Measurements from ENCODE around the gene VWF. TPM values are rescaled to one million over a fixed set of nuclear protein-coding genes. Genes with fewer than 3 reads are reported as not detected.

VWF gene
- total RNA-seq, 6 donors from 2014 or later: 292 to 543 (median 360) TPM

DNA sequence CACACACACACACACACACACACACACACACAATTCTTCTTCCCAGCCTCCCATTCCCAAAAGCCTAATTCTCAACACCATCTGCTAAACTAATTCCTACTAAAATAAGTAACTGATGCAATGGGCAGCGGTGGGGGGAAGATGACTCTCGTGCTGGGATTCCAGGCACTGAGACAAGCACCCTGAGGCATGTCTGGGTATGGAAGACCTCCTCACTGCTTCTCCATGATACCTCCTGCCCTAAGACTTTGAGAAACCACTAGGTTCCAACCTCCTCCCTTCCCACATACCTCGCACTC, 789 bp upstream of the VWF start:
- H3K27ac ChIP-seq: peak overlapping the region; percentile 75 to 93 (median 82)
- H3K27me3 ChIP-seq: no peaks in the 10 kb centered on the region
- DNase-seq: no peak
- H3K36me3 ChIP-seq: no peaks in the 10 kb centered on the region
- no peaks in the 10 kb centered on the region for H3K9me3 ChIP-seq
- no peak for ATAC-seq (ENCODE audit: low FRiP score in 2 of 2)
- H3K4me1 ChIP-seq: no peaks in the 10 kb centered on the region
- H3K4me3 ChIP-seq: no peak overlapping the region
- TF ChIP-seq POLR2AphosphoS5 (IDR thresholded peaks at IDR 0.05) (no peak), EP300 (IDR thresholded peaks at IDR 0.05) (no peak), POLR2A (IDR thresholded peaks at IDR 0.05) (no peak)
- TF ChIP-seq, protein P1, sequence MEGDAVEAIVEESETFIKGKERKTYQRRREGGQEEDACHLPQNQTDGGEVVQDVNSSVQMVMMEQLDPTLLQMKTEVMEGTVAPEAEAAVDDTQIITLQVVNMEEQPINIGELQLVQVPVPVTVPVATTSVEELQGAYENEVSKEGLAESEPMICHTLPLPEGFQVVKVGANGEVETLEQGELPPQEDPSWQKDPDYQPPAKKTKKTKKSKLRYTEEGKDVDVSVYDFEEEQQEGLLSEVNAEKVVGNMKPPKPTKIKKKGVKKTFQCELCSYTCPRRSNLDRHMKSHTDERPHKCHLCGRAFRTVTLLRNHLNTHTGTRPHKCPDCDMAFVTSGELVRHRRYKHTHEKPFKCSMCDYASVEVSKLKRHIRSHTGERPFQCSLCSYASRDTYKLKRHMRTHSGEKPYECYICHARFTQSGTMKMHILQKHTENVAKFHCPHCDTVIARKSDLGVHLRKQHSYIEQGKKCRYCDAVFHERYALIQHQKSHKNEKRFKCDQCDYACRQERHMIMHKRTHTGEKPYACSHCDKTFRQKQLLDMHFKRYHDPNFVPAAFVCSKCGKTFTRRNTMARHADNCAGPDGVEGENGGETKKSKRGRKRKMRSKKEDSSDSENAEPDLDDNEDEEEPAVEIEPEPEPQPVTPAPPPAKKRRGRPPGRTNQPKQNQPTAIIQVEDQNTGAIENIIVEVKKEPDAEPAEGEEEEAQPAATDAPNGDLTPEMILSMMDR (IDR thresholded peaks at IDR 0.05): no peak
- 78 to 85% methylated on average over 3 of the region's 3 CpGs for WGBS, 2 donors

DNA sequence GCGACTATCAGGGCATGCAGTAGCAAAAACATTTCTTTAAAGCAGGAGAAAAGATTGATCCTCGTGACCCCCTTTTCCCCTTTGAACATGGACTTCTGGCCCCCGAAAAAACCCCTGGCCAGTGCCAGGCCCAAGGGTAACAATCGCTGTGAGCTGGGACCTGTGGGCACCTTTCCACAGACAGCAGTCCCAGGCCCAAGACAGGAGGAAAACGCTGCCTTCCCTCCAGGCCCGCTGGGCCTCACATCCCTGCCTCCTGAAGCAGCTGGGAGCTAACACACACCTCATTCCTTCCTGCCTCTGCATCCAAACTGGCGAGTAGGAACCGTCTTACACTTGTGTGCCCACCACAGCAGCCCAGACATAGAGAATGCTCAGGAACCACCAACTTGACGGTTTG, 1.2 kb downstream of the VWF start:
- DNase-seq: no peak
- Histone ChIP-seq H3K27me3 (no peaks in the 10 kb centered on the region), H3K4me3 (peak overlapping the region; percentile 7 to 43 (median 37)), H3K9me3 (no peaks in the 10 kb centered on the region), H3K4me1 (no peaks in the 10 kb centered on the region), H3K36me3 (no peaks in the 10 kb centered on the region), H3K27ac (peak overlapping the region; percentile 75 to 93 (median 82))
- TF ChIP-seq EP300 (IDR thresholded peaks at IDR 0.05): no peak
- TF ChIP-seq, protein P1 (IDR thresholded peaks at IDR 0.05): no peak
- TF ChIP-seq POLR2A (IDR thresholded peaks at IDR 0.05): no peak
- TF ChIP-seq POLR2AphosphoS5 (IDR thresholded peaks at IDR 0.05): no peak
- WGBS, 2 donors: 56 to 72% methylated on average over 5 to 9 of the region's 9 CpGs
- ATAC-seq (ENCODE audit: low FRiP score in 2 of 2): no peak

DNA sequence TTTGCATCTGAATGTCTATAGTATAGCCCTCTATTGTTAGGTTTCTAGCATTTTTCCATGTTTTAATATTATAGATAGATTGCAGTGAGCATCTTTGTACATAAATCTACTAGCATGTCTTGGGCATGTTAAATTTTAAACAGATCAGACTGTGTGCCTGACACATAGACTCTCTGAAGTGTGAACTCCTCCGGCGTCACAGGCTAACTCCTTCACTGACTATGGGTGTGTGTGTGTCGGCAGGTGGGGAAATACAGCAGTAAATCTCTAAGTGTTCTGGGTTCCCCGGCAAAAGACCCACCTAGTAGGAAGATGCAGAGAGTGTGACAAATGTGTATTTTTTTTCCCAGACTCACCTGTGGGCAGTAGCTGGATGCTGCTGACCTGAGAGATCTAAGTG, 2.3 kb downstream of the VWF start:
- ATAC-seq (ENCODE audit: low FRiP score in 2 of 2) (no peak), DNase-seq (no peak)
- H3K27me3 ChIP-seq: no peaks in the 10 kb centered on the region
- no peaks in the 10 kb centered on the region for H3K9me3 ChIP-seq
- WGBS, 2 donors: 64 to 71% methylated on average over 4 of the region's 4 CpGs
- no peaks in the 10 kb centered on the region for H3K4me1 ChIP-seq
- H3K36me3 ChIP-seq: no peaks in the 10 kb centered on the region
- peak overlapping the region in 3 of 4 donors; percentile 33 to 43 (median 41) for H3K4me3 ChIP-seq
- TF ChIP-seq, protein P1 (IDR thresholded peaks at IDR 0.05): no peak
- TF ChIP-seq POLR2AphosphoS5 (IDR thresholded peaks at IDR 0.05) (no peak), EP300 (IDR thresholded peaks at IDR 0.05) (no peak), POLR2A (IDR thresholded peaks at IDR 0.05) (no peak)
- peak overlapping the region; percentile 76 to 93 (median 82) for H3K27ac ChIP-seq

DNA sequence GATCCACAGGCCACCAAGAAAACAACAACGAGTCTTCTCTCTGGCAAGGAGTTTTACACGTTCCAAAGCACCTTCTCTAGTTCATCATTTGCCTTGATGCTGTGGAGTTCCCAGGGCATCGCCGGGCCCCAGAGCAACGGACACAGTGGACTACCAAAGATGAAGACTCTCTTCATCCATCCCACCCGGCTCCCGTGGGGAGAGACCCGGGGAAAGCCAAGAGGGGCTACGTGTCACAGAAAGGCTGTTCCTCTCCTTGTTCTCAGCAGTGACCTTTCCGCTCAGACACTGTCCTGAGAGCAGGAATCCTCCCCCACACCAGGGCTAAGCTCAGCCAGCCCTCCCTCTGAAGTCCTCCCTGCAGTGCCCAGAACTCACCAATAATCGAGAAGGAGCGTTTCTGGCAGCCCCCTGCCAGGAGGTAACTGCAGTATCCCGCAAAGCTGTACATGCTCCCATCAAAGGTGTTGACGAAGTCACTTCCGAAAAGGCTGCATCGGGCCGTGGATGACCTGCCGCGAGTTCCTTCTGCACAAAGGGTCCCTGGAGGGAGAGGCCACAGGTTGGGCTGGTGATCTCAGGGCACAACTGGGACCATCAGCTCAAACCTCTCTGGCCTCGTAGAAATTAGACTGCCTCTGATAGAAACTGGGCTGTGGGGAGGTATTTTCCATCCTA, 3.5 kb downstream of the VWF start:
- DNase-seq: no peak
- Histone ChIP-seq H3K27me3 (no peaks in the 10 kb centered on the region), H3K9me3 (no peaks in the 10 kb centered on the region), H3K4me1 (peaks cover 0 to 6% (median 2%) of the 10 kb centered on the region in 4 donors), H3K4me3 (peak overlapping the region in 3 of 4 donors; percentile 33 to 43 (median 41)), H3K36me3 (peaks cover 0 to under 1% (median 0%) of the 10 kb centered on the region in 4 donors), H3K27ac (peak overlapping the region; percentile 76 to 93 (median 82))
- TF ChIP-seq, protein P1 (IDR thresholded peaks at IDR 0.05): no peak
- TF ChIP-seq POLR2AphosphoS5 (IDR thresholded peaks at IDR 0.05) (no peak), EP300 (IDR thresholded peaks at IDR 0.05) (no peak), POLR2A (IDR thresholded peaks at IDR 0.05) (no peak)
- no peak for ATAC-seq (ENCODE audit: low FRiP score in 2 of 2)
- WGBS, 2 donors: 67 to 74% methylated on average over 12 to 20 of the region's 20 CpGs

Measured in upper lobe of left lung (tissue), 6 donors.